ENCODE results near the gene RUFY1.

- TF ChIP-seq CTCF (IDR thresholded peaks at IDR 0.05) (no peak), ZFX (IDR thresholded peaks at IDR 0.05; ENCODE audit: borderline replicate concordance) (no peak)
Measured at GRCh38 chr5:179648410-179648809, 98.1 kb downstream of the RUFY1 start.
